Naive thymus-derived CD4-positive, alpha-beta T cell (primary cell): ENCODE results near the gene TECPR2. TPM values are rescaled to one million over a fixed set of nuclear protein-coding genes. Genes with fewer than 3 reads are reported as not detected.
"Not testable (repeated sequence)": the region's sequence is repeated elsewhere in the genome, so short reads cannot be mapped to it uniquely, and the experiment has no call there.

ENCODE experiments used
- ATAC-seq: fragments of 150-1000 bp; cut with Tn5 transposase; 2 replicates; pipeline ENCODE4 v1.10.0; 2021; ENCODE audit warnings: mild to moderate bottlenecking, moderate library complexity
- CTCF ChIA-PET: fragments of 350-600 bp; sonication (Branson Sonifier 250); formaldehyde crosslinking; loops from one replicate; lab custom pipeline; 2021; ENCODE audit warnings: antibody characterized with exemption; lab: Charles Lee
- POLR2A ChIA-PET: fragments of 350-600 bp; sonication (Branson Sonifier 250); formaldehyde crosslinking; loops from one replicate; lab custom pipeline; 2021; ENCODE audit warnings: antibody characterized with exemption, inconsistent platforms; lab: Charles Lee
- DNase-seq, 9 donors: peaks; one replicate each; pipeline versions ENCODE4 v3.0.0 to v3.0.0-alpha.2; 2020 to 2022; ENCODE audit warnings: mixed read lengths in 1 of 9
- H3K27ac ChIP-seq: one replicate; pipeline ENCODE4 v1.7.0; 2013; ENCODE audit warnings: mild to moderate bottlenecking, low read depth, low read length, moderate library complexity
- H3K27me3 ChIP-seq, 2 donors: one replicate each; pipeline ENCODE4 v1.7.0; 2013; ENCODE audit warnings: low read length in 2 of 2, mild to moderate bottlenecking in 2 of 2, moderate library complexity in 2 of 2; ENCODE audit not compliant: control insufficient read depth in 2 of 2, insufficient read depth in 2 of 2
- H3K36me3 ChIP-seq, 3 experiments: 1 replicate in 2 of 3; 2 replicates in 1 of 3; pipeline ENCODE4 v1.7.0; 2013; ENCODE audit warnings: low read length in 3 of 3, mild to moderate bottlenecking in 3 of 3, moderate library complexity in 1 of 3; ENCODE audit not compliant: insufficient read depth in 3 of 3, control insufficient read depth in 2 of 3
- H3K4me1 ChIP-seq, 2 donors: one replicate each; pipeline ENCODE4 v1.7.0; 2013; ENCODE audit warnings: low read length in 2 of 2, mild to moderate bottlenecking in 2 of 2, moderate library complexity in 1 of 2; ENCODE audit not compliant: control insufficient read depth in 2 of 2, insufficient read depth in 2 of 2
- H3K4me3 ChIP-seq: 2 replicates; pipeline ENCODE4 v1.7.0; 2013; ENCODE audit warnings: mild to moderate bottlenecking, low read length
- H3K9me3 ChIP-seq, 3 experiments: 1 replicate in 2 of 3; 2 replicates in 1 of 3; pipeline ENCODE4 v1.7.0; 2013; ENCODE audit warnings: low read length in 3 of 3; ENCODE audit not compliant: control insufficient read depth in 2 of 3
- H3K27ac Mint-ChIP-seq, 9 donors: one replicate each; pipeline ENCODE4 v1.8.0; 2020 to 2022; ENCODE audit warnings: mixed read lengths in 9 of 9, mild to moderate bottlenecking in 8 of 9, moderate library complexity in 5 of 9, inconsistent platforms in 2 of 9
- H3K27me3 Mint-ChIP-seq, 5 donors: one replicate each; pipeline ENCODE4 v1.8.0; 2021 to 2022; ENCODE audit warnings: mixed read lengths in 5 of 5, mild to moderate bottlenecking in 1 of 5
- H3K36me3 Mint-ChIP-seq, 5 donors: one replicate each; pipeline ENCODE4 v1.8.0; 2020 to 2022; ENCODE audit warnings: mixed read lengths in 5 of 5, mild to moderate bottlenecking in 3 of 5, inconsistent platforms in 1 of 5
- H3K4me1 Mint-ChIP-seq, 7 donors: one replicate each; pipeline ENCODE4 v1.8.0; 2020 to 2022; ENCODE audit warnings: mixed read lengths in 7 of 7, mild to moderate bottlenecking in 3 of 7, inconsistent platforms in 1 of 7
- H3K4me3 Mint-ChIP-seq, 10 donors: one replicate each; pipeline ENCODE4 v1.8.0; 2020 to 2022; ENCODE audit warnings: mild to moderate bottlenecking in 10 of 10, mixed read lengths in 10 of 10, moderate library complexity in 6 of 10, inconsistent platforms in 2 of 10
- H3K9me3 Mint-ChIP-seq, 11 donors: one replicate each; pipeline ENCODE4 v1.8.0; 2020 to 2022; ENCODE audit warnings: mixed read lengths in 11 of 11, mild to moderate bottlenecking in 4 of 11, inconsistent platforms in 1 of 11, moderate library complexity in 1 of 11
- intact Hi-C, 2 donors: fragments of 100-400 bp; cut with micrococcal nuclease; formaldehyde crosslinking; loops; one replicate each; pipeline ENCODE4 v1.15.1; 2023
- polyA plus RNA-seq, 2 donors: library from polyadenylated mRNA; unstranded; fragments of 300-500 nt; fragmentation: Illumina TruSeq; gene quantifications; one replicate each; pipeline ENCODE4 v1.2.3, GENCODE V29; 2021
- total RNA-seq, 6 experiments: library from RNA in 5 of 6; stranded (reverse) in 5 of 6; gene quantifications; 1 replicate in 5 of 6; 2 replicates in 1 of 6; pipeline ENCODE4 v1.2.3 and lab custom pipeline; 2021 to 2026

The TECPR2 gene
- total and polyA plus RNA-seq, 7 experiments from 2014 or later: 5.2 to 12.9 (median 10.0) TPM

DNA sequence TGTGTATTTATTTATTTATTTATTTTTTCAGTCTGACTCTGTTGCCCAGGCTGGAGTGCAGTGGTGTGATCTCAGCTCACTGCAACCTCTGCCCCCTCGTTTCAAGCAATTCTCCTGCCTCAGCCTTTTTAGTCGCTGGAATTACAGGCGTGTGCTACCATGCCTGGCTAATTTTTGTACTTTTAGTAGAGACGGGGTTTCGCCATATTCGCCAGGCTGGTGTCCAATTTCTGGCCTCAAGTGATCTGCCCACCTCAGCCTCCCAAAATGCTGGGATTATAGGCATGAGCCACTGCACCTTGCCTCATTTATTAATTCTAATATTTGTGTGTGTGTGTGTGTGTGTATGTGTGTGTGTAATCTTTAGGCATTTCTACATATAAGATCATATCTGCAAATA, 33.4 kb upstream of the TECPR2 start:
- H3K9me3 Mint-ChIP-seq, ATAC-seq, CTCF ChIA-PET, H3K4me3 ChIP-seq, H3K27ac ChIP-seq, H3K27me3 Mint-ChIP-seq, intact Hi-C loops, POLR2A ChIA-PET, H3K4me3 Mint-ChIP-seq, H3K4me1 Mint-ChIP-seq, H3K4me1 ChIP-seq, H3K27ac Mint-ChIP-seq, H3K27me3 ChIP-seq, DNase-seq, H3K9me3 ChIP-seq: not testable (repeated sequence)
- peaks cover 3 to 22% (median 8%) of the 10 kb centered on the region in 5 donors for H3K36me3 Mint-ChIP-seq
- peaks cover 0 to 27% (median 4%) of the 10 kb centered on the region in 3 experiments for H3K36me3 ChIP-seq

GRCh38 chr14:102330806-102331205, 31.9 kb upstream of the TECPR2 start:
- Mint-ChIP-seq H3K27ac (no peak overlapping the region), H3K36me3 (peaks cover 4 to 25% (median 8%) of the 10 kb centered on the region in 5 donors), H3K9me3 (no peaks in the 10 kb centered on the region), H3K4me1 (peaks cover 0 to 7% (median 4%) of the 10 kb centered on the region in 7 donors), H3K4me3 (no peak overlapping the region), H3K27me3 (no peaks in the 10 kb centered on the region)
- no peak for DNase-seq
- no peaks in the 10 kb centered on the region for H3K9me3 ChIP-seq
- CTCF ChIA-PET: no interaction called here
- H3K36me3 ChIP-seq: peaks cover 0 to 36% (median 8%) of the 10 kb centered on the region in 3 experiments
- H3K27me3 ChIP-seq: no peaks in the 10 kb centered on the region
- ATAC-seq: no peak
- no peak overlapping the region for H3K27ac ChIP-seq
- H3K4me3 ChIP-seq: no peak overlapping the region
- intact Hi-C loops: no loop called here
- POLR2A ChIA-PET: no interaction called here
- H3K4me1 ChIP-seq: no peaks in the 10 kb centered on the region

DNA sequence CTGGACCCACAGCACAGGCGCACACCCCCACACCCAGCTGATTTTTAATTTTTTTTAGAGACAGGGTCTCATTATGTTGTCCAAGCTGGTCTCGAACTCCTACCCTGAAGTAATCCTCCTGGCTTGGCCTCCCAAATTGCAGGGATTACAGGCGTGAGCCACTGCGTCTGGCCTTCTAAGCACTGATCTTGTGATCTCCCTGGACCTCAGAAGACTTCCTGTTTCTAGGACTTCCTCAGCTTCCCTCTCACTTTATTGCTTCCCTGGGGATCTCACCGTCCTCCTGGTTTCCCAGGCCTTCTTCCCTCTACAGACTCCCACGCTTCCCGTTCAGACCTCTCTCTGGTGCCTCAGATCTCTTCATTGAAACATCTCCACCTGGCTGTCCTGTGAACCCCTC, 29.4 kb upstream of the TECPR2 start:
- Histone ChIP-seq H3K36me3 (peaks cover 0 to 50% (median 4%) of the 10 kb centered on the region in 3 experiments), H3K4me1 (no peaks in the 10 kb centered on the region), H3K27me3 (no peaks in the 10 kb centered on the region), H3K27ac (no peak overlapping the region), H3K9me3 (no peaks in the 10 kb centered on the region), H3K4me3 (no peak overlapping the region)
- Mint-ChIP-seq H3K27ac (no peak overlapping the region), H3K36me3 (peaks cover 4 to 34% (median 12%) of the 10 kb centered on the region in 5 donors), H3K4me1 (peaks cover 0 to 9% (median 3%) of the 10 kb centered on the region in 7 donors), H3K9me3 (no peaks in the 10 kb centered on the region), H3K27me3 (no peaks in the 10 kb centered on the region), H3K4me3 (no peak overlapping the region)
- ATAC-seq: no peak
- DNase-seq: no peak
- ChIA-PET POLR2A (interaction anchor here (0.6 kb wide), 1 partner anchor 13 kb away, joined by 3 read pairs; no protein-coding TSS in a partner anchor), CTCF (no interaction called here)
- intact Hi-C loops: no loop called here

GRCh38 chr14:102333795-102334705, 28.7 kb upstream of the TECPR2 start:
- peaks cover 0 to 57% (median 4%) of the 10 kb centered on the region in 3 experiments for H3K36me3 ChIP-seq
- H3K9me3 ChIP-seq: no peaks in the 10 kb centered on the region
- H3K4me1 Mint-ChIP-seq: peaks cover 0 to 9% (median 0%) of the 10 kb centered on the region in 7 donors
- no peaks in the 10 kb centered on the region for H3K4me1 ChIP-seq
- ChIA-PET POLR2A (no interaction called here), CTCF (no interaction called here)
- H3K4me3 Mint-ChIP-seq: no peak overlapping the region
- no peaks in the 10 kb centered on the region for H3K27me3 Mint-ChIP-seq
- peak overlapping the region in 1 of 9 donors; percentile 59 for H3K27ac Mint-ChIP-seq
- no peaks in the 10 kb centered on the region for H3K9me3 Mint-ChIP-seq
- H3K27me3 ChIP-seq: no peaks in the 10 kb centered on the region
- H3K4me3 ChIP-seq: no peak overlapping the region
- no peak overlapping the region for H3K27ac ChIP-seq
- no peak for DNase-seq
- no peak for ATAC-seq
- intact Hi-C loops: no loop called here
- H3K36me3 Mint-ChIP-seq: peaks cover 4 to 39% (median 16%) of the 10 kb centered on the region in 5 donors

- Histone ChIP-seq H3K9me3 (no peaks in the 10 kb centered on the region), H3K27me3 (no peaks in the 10 kb centered on the region), H3K4me3 (no peak overlapping the region), H3K4me1 (no peaks in the 10 kb centered on the region), H3K27ac (no peak overlapping the region), H3K36me3 (peaks cover 0 to 60% (median 4%) of the 10 kb centered on the region in 3 experiments)
- ChIA-PET POLR2A (no interaction called here), CTCF (no interaction called here)
- Mint-ChIP-seq H3K4me3 (no peak overlapping the region), H3K4me1 (peaks cover 0 to 8% (median 0%) of the 10 kb centered on the region in 7 donors), H3K27me3 (no peaks in the 10 kb centered on the region), H3K36me3 (peaks cover 4 to 39% (median 16%) of the 10 kb centered on the region in 5 donors), H3K9me3 (no peaks in the 10 kb centered on the region), H3K27ac (no peak overlapping the region)
- intact Hi-C loops: no loop called here
- DNase-seq (no peak), ATAC-seq (no peak)
Measured at GRCh38 chr14:102335163-102335562, 27.6 kb upstream of the TECPR2 start.

DNA sequence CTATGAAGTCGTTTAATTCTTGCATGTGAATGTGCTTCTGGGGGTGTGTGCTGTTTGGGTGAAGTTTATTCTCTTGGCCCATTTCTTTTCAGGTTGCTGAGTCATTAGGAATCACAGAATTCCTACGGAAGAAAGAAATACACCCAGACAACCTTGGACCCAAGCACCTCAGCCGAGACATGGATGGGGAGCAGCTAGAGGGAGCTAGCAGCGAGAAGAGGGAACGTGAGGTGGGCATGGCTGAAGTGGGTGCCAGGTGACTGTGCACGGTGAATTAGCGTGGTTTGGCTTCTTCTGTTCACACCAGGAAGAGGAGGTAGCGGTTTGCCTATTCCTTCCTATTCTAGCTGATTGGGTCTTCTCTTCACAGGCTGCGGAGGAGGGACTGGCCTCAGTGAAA, 24.0 kb upstream of the TECPR2 start:
- Mint-ChIP-seq H3K27ac (peak overlapping the region in 2 of 9 donors; percentile 19 to 25), H3K4me1 (peaks cover 0 to 6% (median 0%) of the 10 kb centered on the region in 7 donors), H3K9me3 (no peaks in the 10 kb centered on the region), H3K27me3 (no peaks in the 10 kb centered on the region), H3K4me3 (no peak overlapping the region), H3K36me3 (peaks cover under 1 to 35% (median 21%) of the 10 kb centered on the region in 5 donors)
- Histone ChIP-seq H3K4me1 (no peaks in the 10 kb centered on the region), H3K36me3 (peaks cover 0 to 59% (median 8%) of the 10 kb centered on the region in 3 experiments), H3K4me3 (no peak overlapping the region), H3K27me3 (no peaks in the 10 kb centered on the region), H3K9me3 (no peaks in the 10 kb centered on the region), H3K27ac (no peak overlapping the region)
- no peak for ATAC-seq
- intact Hi-C loops: no loop called here
- ChIA-PET POLR2A (no interaction called here), CTCF (no interaction called here)
- DNase-seq: no peak
